Hepatocyte (in vitro differentiated cells): ENCODE measurements around the gene ARMH3. TPM values are rescaled to one million over a fixed set of nuclear protein-coding genes. Genes with fewer than 3 reads are reported as not detected.

Experiments used
- DNase-seq: peaks from one replicate; pipeline ENCODE4 v3.0.0-alpha.2; 2016; ENCODE audit warnings: low spot score
- H2AFZ ChIP-seq: fragments of 200-600 bp; sonication (generic); 2 replicates; pipeline ENCODE4 v1.6.0; 2016; ENCODE audit warnings: antibody characterized with exemption, mild to moderate bottlenecking
- H3K27ac ChIP-seq: fragments of 200-600 bp; sonication (generic); 2 replicates; pipeline ENCODE4 v1.5.1; 2016; ENCODE audit warnings: mild to moderate bottlenecking
- H3K27me3 ChIP-seq: fragments of 200-600 bp; sonication (generic); 2 replicates; pipeline ENCODE4 v1.6.1; 2016
- H3K36me3 ChIP-seq: fragments of 200-600 bp; sonication (generic); replicated peaks from 2 replicates; pipeline ENCODE4 v1.5.1; 2016; ENCODE audit warnings: low read depth; ENCODE audit not compliant: insufficient read depth
- H3K4me1 ChIP-seq: fragments of 200-600 bp; sonication (generic); 2 replicates; pipeline ENCODE4 v1.5.1; 2016; ENCODE audit warnings: mild to moderate bottlenecking, moderate library complexity; ENCODE audit not compliant: insufficient read depth
- H3K4me2 ChIP-seq: fragments of 200-600 bp; sonication (generic); 2 replicates; pipeline ENCODE4 v1.6.0; 2016
- H3K4me3 ChIP-seq: fragments of 200-600 bp; sonication (generic); 2 replicates; pipeline ENCODE4 v1.5.1; 2016; ENCODE audit warnings: mild to moderate bottlenecking
- H3K79me2 ChIP-seq: fragments of 200-600 bp; sonication (generic); 2 replicates; pipeline ENCODE4 v1.6.0; 2017; ENCODE audit warnings: mild to moderate bottlenecking
- H3K9me2 ChIP-seq: fragments of 200-600 bp; sonication (generic); replicated peaks from 2 replicates; pipeline ENCODE4 v1.6.0; 2017; ENCODE audit warnings: mild to moderate bottlenecking; ENCODE audit not compliant: insufficient read depth
- H3K9me3 ChIP-seq: fragments of 200-600 bp; sonication (generic); 2 replicates; pipeline ENCODE4 v1.5.1; 2016; ENCODE audit warnings: low read depth, mild to moderate bottlenecking
- H4K20me1 ChIP-seq: fragments of 200-600 bp; sonication (generic); 2 replicates; pipeline ENCODE4 v1.6.0; 2016; ENCODE audit warnings: mild to moderate bottlenecking; ENCODE audit not compliant: insufficient read depth, poor library complexity, severe bottlenecking
- EZH2 ChIP-seq: fragments of 200-600 bp; sonication (generic); IDR thresholded peaks from 2 replicates; pipeline ENCODE4 v1.6.1; 2016; ENCODE audit warnings: antibody characterized with exemption, mild to moderate bottlenecking, borderline replicate concordance
- EZH2phosphoT487 ChIP-seq: fragments of 200-600 bp; sonication (generic); IDR thresholded peaks from one replicate; pipeline ENCODE4 v1.6.1; 2018; ENCODE audit warnings: antibody characterized with exemption, mild to moderate bottlenecking, low read depth, moderate library complexity; ENCODE audit not compliant: unreplicated experiment, severe bottlenecking
- whole genome bisulfite sequencing: methylation state at CpG from one replicate; pipeline ENCODE4 v1.1.6; 2016; ENCODE audit warnings: low lambda C conversion rate; ENCODE audit errors: missing lambda C conversion rate; 5-methylcytosine and 5-hydroxymethylcytosine counted together
- polyA plus RNA-seq: library from polyadenylated mRNA; unstranded; fragments of >200 nt; fragmentation: Nextera tagmentation; extraction: Ambion mirVana; gene quantifications from 2 replicates; pipeline ENCODE4 v1.2.1, GENCODE V29; 2016
- total RNA-seq: library from RNA; depleted of rRNA; stranded (reverse); fragments of >200 nt; gene quantifications from 2 replicates; pipeline ENCODE4 v1.2.3, GENCODE V29; 2014
- TF ChIP-seq, protein P1 (sequence below): fragments of 200-600 bp; sonication (generic); IDR thresholded peaks from 2 replicates; pipeline ENCODE4 v1.5.1; 2016; ENCODE audit warnings: antibody characterized with exemption, mild to moderate bottlenecking; ENCODE audit not compliant: poor library complexity

ARMH3 gene
- total and polyA plus RNA-seq, 2 experiments from 2014 or later, result 10.6 to 15.1 TPM

DNA sequence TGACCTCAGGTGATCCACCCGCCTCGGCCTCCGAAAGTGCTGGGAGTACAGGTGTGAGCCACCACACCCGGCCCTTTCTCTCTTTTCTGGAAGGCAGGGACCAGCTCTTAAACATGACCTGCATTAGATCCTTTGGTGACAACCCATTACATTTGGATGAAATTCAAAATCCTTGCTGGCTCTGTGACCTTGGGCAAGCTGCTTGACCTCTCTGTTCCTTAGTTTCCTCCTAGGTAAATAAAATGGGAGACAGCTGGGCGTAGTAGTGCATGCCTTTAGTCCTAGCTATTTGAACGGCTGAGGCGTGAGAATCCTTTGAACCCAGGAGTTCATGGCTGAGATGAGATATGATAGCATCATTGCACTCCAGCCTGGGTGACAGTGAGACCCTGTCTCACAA lies 40.5 kb upstream of the ARMH3 start:
- Histone ChIP-seq H3K9me2 (no peaks in the 10 kb centered on the region), H3K4me1 (no peaks in the 10 kb centered on the region), H3K79me2 (no peaks in the 10 kb centered on the region), H3K27ac (no peak overlapping the region), H3K36me3 (no peaks in the 10 kb centered on the region), H3K27me3 (no peaks in the 10 kb centered on the region), H2AFZ (no peak overlapping the region), H3K4me2 (no peak overlapping the region), H4K20me1 (no peaks in the 10 kb centered on the region), H3K4me3 (no peak overlapping the region), H3K9me3 (no peaks in the 10 kb centered on the region)
- TF ChIP-seq EZH2phosphoT487, result no peak
- TF ChIP-seq, protein P1, sequence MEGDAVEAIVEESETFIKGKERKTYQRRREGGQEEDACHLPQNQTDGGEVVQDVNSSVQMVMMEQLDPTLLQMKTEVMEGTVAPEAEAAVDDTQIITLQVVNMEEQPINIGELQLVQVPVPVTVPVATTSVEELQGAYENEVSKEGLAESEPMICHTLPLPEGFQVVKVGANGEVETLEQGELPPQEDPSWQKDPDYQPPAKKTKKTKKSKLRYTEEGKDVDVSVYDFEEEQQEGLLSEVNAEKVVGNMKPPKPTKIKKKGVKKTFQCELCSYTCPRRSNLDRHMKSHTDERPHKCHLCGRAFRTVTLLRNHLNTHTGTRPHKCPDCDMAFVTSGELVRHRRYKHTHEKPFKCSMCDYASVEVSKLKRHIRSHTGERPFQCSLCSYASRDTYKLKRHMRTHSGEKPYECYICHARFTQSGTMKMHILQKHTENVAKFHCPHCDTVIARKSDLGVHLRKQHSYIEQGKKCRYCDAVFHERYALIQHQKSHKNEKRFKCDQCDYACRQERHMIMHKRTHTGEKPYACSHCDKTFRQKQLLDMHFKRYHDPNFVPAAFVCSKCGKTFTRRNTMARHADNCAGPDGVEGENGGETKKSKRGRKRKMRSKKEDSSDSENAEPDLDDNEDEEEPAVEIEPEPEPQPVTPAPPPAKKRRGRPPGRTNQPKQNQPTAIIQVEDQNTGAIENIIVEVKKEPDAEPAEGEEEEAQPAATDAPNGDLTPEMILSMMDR, result no peak
- no peak for TF ChIP-seq EZH2
- no peak for DNase-seq
- 96% methylated on average over 7 of the region's 7 CpGs for WGBS

DNA sequence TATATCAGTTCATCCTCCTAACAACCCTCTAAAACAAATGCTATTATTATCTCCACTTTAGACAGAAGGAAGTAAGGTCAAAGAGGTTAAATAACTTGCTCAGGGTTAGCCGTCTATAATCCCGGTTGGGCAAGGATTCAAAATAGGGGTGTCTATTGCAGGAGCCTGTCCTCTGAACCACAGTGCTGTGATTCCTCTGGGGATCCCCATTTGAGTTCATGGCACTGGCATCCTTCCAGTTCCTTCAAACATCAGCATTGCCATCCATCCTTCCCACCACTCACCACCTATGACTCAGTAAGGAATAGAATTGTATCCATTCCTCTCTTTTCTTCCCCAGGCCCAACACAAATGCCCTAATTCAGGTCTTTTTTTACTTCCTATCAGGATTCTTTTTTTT lies 34.8 kb upstream of the ARMH3 start:
- no peaks in the 10 kb centered on the region for H3K4me1 ChIP-seq
- H3K36me3 ChIP-seq, result no peaks in the 10 kb centered on the region
- no peak overlapping the region for H2AFZ ChIP-seq
- no peak for DNase-seq
- WGBS, result 70% methylated on average over 2 of the region's 2 CpGs
- H3K9me3 ChIP-seq, result no peaks in the 10 kb centered on the region
- H3K79me2 ChIP-seq, result no peaks in the 10 kb centered on the region
- TF ChIP-seq EZH2, result no peak
- no peak overlapping the region for H3K27ac ChIP-seq
- no peak overlapping the region for H3K4me2 ChIP-seq
- H4K20me1 ChIP-seq, result no peaks in the 10 kb centered on the region
- no peaks in the 10 kb centered on the region for H3K9me2 ChIP-seq
- no peak overlapping the region for H3K4me3 ChIP-seq
- H3K27me3 ChIP-seq, result no peaks in the 10 kb centered on the region

DNA sequence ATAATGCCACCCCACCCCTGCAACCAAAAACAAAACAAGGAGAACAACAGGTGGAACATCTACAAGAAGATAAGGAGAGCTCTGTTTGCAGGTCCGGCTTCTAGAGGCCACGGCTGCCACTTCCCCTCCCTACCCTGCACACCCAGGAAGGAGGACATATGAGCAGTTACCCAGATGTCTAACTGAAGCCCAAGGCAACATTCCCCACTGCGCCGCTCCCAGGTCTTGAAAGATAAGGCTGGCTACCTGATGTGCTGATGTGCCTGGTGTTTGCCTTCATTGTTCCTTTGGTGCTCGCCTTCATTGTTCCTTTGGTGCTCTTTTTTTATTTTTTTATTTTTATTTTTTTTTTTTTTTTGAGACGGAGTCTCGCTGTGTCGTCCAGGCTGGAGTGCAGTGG lies 30.2 kb upstream of the ARMH3 start:
- no peak for DNase-seq
- no peak overlapping the region for H3K27ac ChIP-seq
- H3K9me3 ChIP-seq, result no peaks in the 10 kb centered on the region
- H4K20me1 ChIP-seq, result no peaks in the 10 kb centered on the region
- H3K4me1 ChIP-seq, result no peaks in the 10 kb centered on the region
- no peaks in the 10 kb centered on the region for H3K9me2 ChIP-seq
- WGBS, result 97% methylated on average over 8 of the region's 8 CpGs
- H3K4me3 ChIP-seq, result no peak overlapping the region
- H3K4me2 ChIP-seq, result no peak overlapping the region
- TF ChIP-seq EZH2 (no peak), EZH2phosphoT487 (no peak)
- TF ChIP-seq, protein P1, result no peak
- H3K27me3 ChIP-seq, result no peaks in the 10 kb centered on the region
- no peaks in the 10 kb centered on the region for H3K36me3 ChIP-seq
- no peak overlapping the region for H2AFZ ChIP-seq
- H3K79me2 ChIP-seq, result no peaks in the 10 kb centered on the region

DNA sequence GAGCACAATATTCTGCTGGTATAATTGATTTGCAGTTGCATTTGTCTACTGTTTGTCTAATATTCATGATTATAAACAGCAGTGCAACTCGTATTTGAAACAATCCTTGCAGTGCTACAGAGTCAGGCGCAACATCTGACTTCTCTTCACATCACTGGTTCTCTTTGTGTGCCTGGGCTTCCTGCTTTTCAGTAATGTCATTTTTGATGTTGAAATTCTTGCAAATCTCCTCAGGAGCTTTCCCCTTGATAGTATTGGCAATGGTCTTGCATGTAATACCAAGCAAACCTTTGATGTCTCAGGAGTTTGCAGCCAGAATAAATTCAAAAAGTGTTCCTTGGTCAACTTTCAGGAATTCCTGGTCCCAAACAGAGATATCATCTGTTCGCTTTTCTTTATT lies 29.4 kb upstream of the ARMH3 start:
- no peak overlapping the region for H3K4me2 ChIP-seq
- H3K27me3 ChIP-seq, result no peaks in the 10 kb centered on the region
- DNase-seq, result no peak
- WGBS, result 91% methylated on average over 3 of the region's 3 CpGs
- H3K4me3 ChIP-seq, result no peak overlapping the region
- no peaks in the 10 kb centered on the region for H3K9me2 ChIP-seq
- no peaks in the 10 kb centered on the region for H4K20me1 ChIP-seq
- H3K4me1 ChIP-seq, result no peaks in the 10 kb centered on the region
- no peaks in the 10 kb centered on the region for H3K79me2 ChIP-seq
- H2AFZ ChIP-seq, result no peak overlapping the region
- H3K36me3 ChIP-seq, result no peaks in the 10 kb centered on the region
- TF ChIP-seq, protein P1, result no peak
- no peak for TF ChIP-seq EZH2phosphoT487
- TF ChIP-seq EZH2, result no peak
- H3K27ac ChIP-seq, result no peak overlapping the region
- no peaks in the 10 kb centered on the region for H3K9me3 ChIP-seq
